Fibroblast of the aortic adventitia (primary cell): ENCODE data around the gene TCF12. TPM values are rescaled to one million over a fixed set of nuclear protein-coding genes. Genes with fewer than 3 reads are reported as not detected.

Source experiments
- DNase-seq: peaks from one replicate; pipeline ENCODE4 v3.0.0-alpha.2; 2010; ENCODE audit warnings: low read depth
- H3K4me3 ChIP-seq: 2 replicates; pipeline ENCODE4 v1.5.1; 2011; ENCODE audit warnings: low read depth, mild to moderate bottlenecking, control low read depth, low read length, moderate library complexity
- total RNA-seq: library from RNA; depleted of rRNA; stranded (reverse); fragments of >200 nt; gene quantifications from 2 replicates; pipeline ENCODE4 v1.2.3, GENCODE V29; 2012; ENCODE audit warnings: low replicate concordance
- TF ChIP-seq, protein P1 (sequence below): IDR thresholded peaks from 2 replicates; pipeline ENCODE4 v1.5.1; 2011; ENCODE audit warnings: mild to moderate bottlenecking, low read length, control low read depth, inconsistent platforms; ENCODE audit not compliant: insufficient read depth

Gene TCF12
- total RNA-seq, 1 donor = 89.2 TPM

DNA sequence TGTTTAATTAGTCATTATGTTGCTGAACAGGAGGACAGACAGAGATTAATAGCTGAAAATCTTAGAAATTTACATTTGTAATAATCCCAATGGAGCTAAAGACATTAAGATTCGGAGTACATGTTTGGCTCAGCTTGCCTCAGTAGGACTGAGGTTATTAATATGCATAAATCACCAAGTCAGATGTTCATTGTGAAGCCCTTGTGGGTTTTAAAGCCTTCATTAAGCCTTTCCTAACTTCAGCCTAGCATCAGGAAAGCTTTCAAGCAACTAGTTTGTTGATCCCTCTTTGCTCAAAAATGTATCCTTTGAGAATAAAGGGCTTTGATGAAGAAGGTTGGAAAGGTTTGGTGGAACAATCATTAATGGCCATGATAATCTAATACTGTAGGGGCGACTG, 279.7 kb downstream of the TCF12 start:
- H3K4me3 ChIP-seq = no peak overlapping the region
- TF ChIP-seq, protein P1, sequence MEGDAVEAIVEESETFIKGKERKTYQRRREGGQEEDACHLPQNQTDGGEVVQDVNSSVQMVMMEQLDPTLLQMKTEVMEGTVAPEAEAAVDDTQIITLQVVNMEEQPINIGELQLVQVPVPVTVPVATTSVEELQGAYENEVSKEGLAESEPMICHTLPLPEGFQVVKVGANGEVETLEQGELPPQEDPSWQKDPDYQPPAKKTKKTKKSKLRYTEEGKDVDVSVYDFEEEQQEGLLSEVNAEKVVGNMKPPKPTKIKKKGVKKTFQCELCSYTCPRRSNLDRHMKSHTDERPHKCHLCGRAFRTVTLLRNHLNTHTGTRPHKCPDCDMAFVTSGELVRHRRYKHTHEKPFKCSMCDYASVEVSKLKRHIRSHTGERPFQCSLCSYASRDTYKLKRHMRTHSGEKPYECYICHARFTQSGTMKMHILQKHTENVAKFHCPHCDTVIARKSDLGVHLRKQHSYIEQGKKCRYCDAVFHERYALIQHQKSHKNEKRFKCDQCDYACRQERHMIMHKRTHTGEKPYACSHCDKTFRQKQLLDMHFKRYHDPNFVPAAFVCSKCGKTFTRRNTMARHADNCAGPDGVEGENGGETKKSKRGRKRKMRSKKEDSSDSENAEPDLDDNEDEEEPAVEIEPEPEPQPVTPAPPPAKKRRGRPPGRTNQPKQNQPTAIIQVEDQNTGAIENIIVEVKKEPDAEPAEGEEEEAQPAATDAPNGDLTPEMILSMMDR = no peak
- DNase-seq = no peak

DNA sequence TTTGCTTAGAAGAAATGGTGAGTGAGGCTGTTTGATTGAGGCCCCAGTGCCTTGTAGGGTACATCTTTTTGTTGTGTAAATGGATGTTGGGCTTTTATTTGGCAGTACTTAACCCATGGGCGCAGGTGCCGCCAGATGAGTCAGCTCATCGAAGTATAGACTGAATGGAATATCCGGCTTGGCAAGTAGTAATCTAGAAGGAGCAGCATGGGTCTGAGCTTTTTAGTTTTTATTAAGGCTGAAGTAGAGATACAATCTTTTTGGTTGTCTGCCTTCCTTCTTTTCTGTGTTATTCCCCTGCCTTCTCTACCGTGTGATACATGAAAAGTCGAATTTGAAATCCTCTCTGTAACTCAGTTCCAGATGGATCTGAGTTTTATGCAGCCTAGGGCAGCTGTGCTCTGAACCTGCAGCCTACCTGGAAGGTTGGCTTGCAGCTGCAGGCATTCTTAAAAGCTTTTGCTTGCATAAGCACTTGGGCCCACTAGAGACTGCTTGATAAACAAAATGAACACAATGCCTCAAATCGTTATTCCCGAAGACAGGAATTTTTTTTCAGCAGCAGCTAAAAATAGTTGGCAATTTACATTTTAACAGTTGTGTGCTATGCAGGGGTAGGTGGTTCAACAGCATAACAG, 280.3 kb downstream of the TCF12 start:
- DNase-seq = peak; percentile 24
- no peak overlapping the region for H3K4me3 ChIP-seq
- TF ChIP-seq, protein P1 = no peak

DNA sequence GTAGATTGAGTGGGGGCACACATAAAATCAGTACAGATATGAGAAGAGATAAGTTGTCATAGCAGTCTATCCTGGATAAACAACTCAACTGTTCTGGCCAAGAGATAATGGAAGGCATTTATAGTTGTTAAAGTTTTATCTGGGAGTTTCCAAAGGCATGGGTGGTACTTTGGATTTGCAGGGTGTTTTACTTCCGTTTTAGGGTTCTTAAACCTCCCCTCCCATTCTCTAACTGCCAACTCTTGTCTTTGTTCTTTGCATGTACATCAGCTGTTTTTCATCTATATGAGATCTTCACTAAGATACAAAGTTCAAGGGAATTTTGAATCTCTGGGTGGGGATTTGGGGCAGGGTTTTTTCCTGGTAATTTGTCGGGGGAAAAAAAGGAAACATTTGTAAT, 283.1 kb downstream of the TCF12 start:
- no peak for DNase-seq
- TF ChIP-seq, protein P1 = no peak
- H3K4me3 ChIP-seq = no peak overlapping the region

DNA sequence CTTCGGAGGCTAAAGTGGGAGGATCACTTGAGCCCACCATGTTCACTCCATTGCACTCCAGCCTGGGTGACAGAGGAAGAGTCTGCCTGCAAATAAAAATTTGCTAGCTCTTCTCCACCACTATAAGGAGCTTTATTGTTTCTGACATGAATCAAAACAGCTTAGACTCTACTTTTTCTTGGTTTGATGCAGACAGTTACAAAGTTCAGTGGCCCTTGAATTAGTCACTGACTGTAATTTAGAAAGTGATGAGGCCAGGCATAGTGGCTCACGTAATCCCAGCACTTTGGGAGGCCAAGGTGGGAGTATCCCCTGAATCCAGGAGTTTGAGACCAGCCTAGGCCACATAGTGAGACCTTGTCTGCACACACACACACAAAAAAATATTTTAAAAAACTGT, 285.5 kb downstream of the TCF12 start:
- no peak overlapping the region for H3K4me3 ChIP-seq
- TF ChIP-seq, protein P1 = no peak
- DNase-seq = no peak

DNA sequence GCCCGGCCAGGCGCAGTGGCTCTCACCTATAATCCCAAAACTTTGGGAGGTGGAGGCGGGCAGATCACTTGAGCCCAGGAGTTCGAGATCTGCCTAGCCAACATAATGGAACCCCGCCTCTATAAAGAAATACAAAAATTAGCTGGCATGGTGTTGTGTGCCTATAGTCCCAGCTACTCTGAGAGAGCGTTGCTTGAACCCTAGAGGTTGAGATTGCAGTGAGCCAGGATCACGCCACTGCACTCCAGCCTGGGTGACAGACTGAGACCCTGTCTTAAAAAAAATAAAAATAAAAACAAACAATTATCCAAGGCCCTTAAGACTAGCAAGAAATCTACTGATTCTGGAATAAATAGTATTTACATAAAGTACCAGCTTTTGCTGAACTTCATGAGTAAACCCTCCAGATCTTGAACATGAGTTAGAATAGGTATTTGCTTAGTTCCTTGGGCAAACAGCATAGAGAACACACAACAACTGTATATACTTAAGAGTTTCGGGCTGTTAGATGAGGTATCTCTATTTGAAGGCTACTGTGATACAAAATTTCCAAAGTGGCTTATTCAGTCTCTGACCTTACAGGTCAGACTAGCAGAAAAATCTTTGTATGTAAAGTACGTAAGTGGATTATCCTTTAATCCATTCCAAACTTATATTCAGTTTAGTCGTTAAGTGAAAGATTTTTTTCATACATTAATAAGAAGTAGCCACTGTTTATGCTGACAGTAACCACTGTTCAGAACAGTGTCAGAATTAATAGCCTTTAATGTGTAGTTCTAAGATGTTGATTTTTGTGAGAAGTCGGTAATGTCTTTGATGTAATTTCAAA, 286.8 kb downstream of the TCF12 start:
- TF ChIP-seq, protein P1 = no peak
- H3K4me3 ChIP-seq = no peak overlapping the region
- no peak for DNase-seq

DNA sequence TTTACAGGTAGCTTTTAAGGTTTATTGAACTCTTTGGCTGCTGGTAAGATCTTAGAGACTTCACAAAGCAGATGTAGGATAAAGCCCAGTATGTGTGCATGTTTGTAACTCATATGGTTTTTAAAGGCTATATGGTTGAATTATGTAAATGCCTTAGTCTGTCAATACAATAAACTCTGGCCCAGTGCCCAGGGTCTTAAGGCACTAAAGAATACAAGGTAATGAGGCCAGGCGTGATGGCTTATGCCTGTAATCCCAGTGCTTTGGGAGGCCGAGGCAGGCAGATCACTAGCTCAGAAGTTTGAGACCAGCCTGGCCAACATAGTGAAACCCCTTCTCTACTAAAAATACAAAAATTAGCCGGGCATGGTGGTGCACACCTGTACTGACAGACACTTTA, 287.6 kb downstream of the TCF12 start:
- no peak for DNase-seq
- H3K4me3 ChIP-seq = no peak overlapping the region
- TF ChIP-seq, protein P1 = no peak

DNA sequence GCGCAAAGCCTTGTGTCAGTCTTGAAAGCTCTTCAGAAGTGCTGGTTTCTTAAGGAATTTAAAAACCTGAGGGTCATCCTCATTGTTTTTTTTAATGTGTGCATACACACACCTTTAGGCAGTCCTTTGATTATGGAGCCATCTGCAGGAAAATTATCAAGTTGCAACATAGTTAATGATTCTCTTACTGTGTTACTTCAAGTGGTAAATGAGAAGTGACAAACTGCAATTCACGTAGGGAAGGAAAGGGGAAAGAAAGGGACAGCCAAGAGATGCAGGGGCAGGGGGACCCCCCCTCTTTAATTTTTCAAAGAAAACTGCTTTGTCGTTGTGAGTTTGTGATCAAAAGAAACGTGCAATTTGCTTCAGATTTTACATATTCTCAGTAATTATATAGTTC, 295.4 kb downstream of the TCF12 start:
- DNase-seq = peak; percentile 72
- H3K4me3 ChIP-seq = no peak overlapping the region
- TF ChIP-seq, protein P1 = peak; percentile 51
